CD8-positive, alpha-beta memory T cell (primary cell): ENCODE measurements around the gene AUTS2. TPM values are rescaled to one million over a fixed set of nuclear protein-coding genes. Genes with fewer than 3 reads are reported as not detected.
A peak's percentile ranks its signal among the peaks of the same experiment; 100 is the strongest.
"Not testable (repeated sequence)": the region's sequence is repeated elsewhere in the genome, so short reads cannot be mapped to it uniquely, and the experiment has no call there.

Experiments
- CTCF ChIA-PET: fragments of 350-600 bp; sonication (Branson Sonifier 250); formaldehyde crosslinking; loops from one replicate; lab custom pipeline; 2021; ENCODE audit warnings: antibody characterized with exemption; lab: Charles Lee
- POLR2A ChIA-PET: fragments of 350-600 bp; sonication (Branson Sonifier 250); formaldehyde crosslinking; loops from one replicate; lab custom pipeline; 2021; ENCODE audit warnings: antibody characterized with exemption; lab: Charles Lee
- DNase-seq, 5 donors: peaks; one replicate each; pipeline versions ENCODE4 v3.0.0 to v3.0.0-alpha.2; 2020 to 2022; ENCODE audit warnings: mixed read lengths in 1 of 5
- H3K27ac ChIP-seq: one replicate; pipeline ENCODE4 v1.7.0; 2013; ENCODE audit warnings: low read depth, mild to moderate bottlenecking, low read length, moderate library complexity
- H3K27me3 ChIP-seq: 2 replicates; pipeline ENCODE4 v1.7.0; 2013; ENCODE audit warnings: low read length, mild to moderate bottlenecking; ENCODE audit not compliant: insufficient read depth, poor library complexity, severe bottlenecking
- H3K36me3 ChIP-seq: 2 replicates; pipeline ENCODE4 v1.7.0; 2013; ENCODE audit warnings: mild to moderate bottlenecking, low read length, moderate library complexity; ENCODE audit not compliant: insufficient read depth
- H3K4me1 ChIP-seq: 2 replicates; pipeline ENCODE4 v1.7.0; 2013; ENCODE audit warnings: mild to moderate bottlenecking, low read length, moderate library complexity; ENCODE audit not compliant: insufficient read depth
- H3K4me3 ChIP-seq: 2 replicates; pipeline ENCODE4 v1.7.0; 2013; ENCODE audit warnings: mild to moderate bottlenecking, low read length
- H3K9me3 ChIP-seq: 2 replicates; pipeline ENCODE4 v1.7.0; 2013; ENCODE audit warnings: mild to moderate bottlenecking, low read length
- H3K27ac Mint-ChIP-seq, 8 donors: one replicate each; pipeline ENCODE4 v1.8.0; 2020 to 2021; ENCODE audit warnings: mixed read lengths in 8 of 8, mild to moderate bottlenecking in 6 of 8, inconsistent platforms in 3 of 8, moderate library complexity in 3 of 8
- H3K27me3 Mint-ChIP-seq, 2 donors: one replicate each; pipeline ENCODE4 v1.8.0; 2020 to 2021; ENCODE audit warnings: mixed read lengths in 2 of 2, mild to moderate bottlenecking in 1 of 2, moderate library complexity in 1 of 2
- H3K36me3 Mint-ChIP-seq, 3 donors: one replicate each; pipeline ENCODE4 v1.8.0; 2020 to 2021; ENCODE audit warnings: mixed read lengths in 3 of 3, inconsistent platforms in 1 of 3, mild to moderate bottlenecking in 1 of 3
- H3K4me1 Mint-ChIP-seq, 3 donors: one replicate each; pipeline ENCODE4 v1.8.0; 2020 to 2021; ENCODE audit warnings: mixed read lengths in 3 of 3, inconsistent platforms in 1 of 3, mild to moderate bottlenecking in 1 of 3
- H3K4me3 Mint-ChIP-seq, 7 donors: one replicate each; pipeline ENCODE4 v1.8.0; 2020 to 2021; ENCODE audit warnings: mixed read lengths in 7 of 7, mild to moderate bottlenecking in 6 of 7, moderate library complexity in 4 of 7, inconsistent platforms in 2 of 7
- H3K9me3 Mint-ChIP-seq, 5 donors: one replicate each; pipeline ENCODE4 v1.8.0; 2020 to 2022; ENCODE audit warnings: mixed read lengths in 5 of 5, mild to moderate bottlenecking in 3 of 5, moderate library complexity in 2 of 5, inconsistent platforms in 1 of 5
- polyA plus RNA-seq: library from polyadenylated mRNA; unstranded; fragments of 300-500 nt; fragmentation: Illumina TruSeq; gene quantifications from one replicate; pipeline ENCODE4 v1.2.3, GENCODE V29; 2021
- total RNA-seq, 2 experiments: library from RNA; stranded (reverse); gene quantifications; one replicate each; pipeline ENCODE4 v1.2.3, GENCODE V29; 2021

Gene AUTS2
- total and polyA plus RNA-seq, 3 experiments from 2014 or later, result 4.4 to 9.9 (median 5.3) TPM

DNA sequence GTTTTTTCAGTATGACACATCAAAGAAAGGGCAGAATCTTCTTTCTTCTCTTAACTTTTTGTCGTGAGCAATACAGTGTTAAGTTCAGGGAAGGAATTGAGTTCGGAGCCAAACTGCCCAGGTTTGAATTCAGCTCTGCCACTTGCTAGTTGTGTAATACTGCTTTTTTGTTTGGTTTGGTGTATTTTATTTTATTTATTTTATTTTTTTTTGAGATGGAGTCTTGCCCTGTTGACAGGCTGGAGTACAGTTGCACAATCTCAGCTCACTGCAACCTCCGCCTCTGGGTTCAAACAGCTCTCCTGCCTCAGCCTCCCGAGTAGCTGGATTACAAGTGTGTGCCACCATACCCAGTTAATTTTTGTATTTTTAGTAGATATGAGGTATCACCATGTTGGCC lies 993.9 kb downstream of the AUTS2 start:
- Mint-ChIP-seq H3K36me3 (peaks cover 0 to 2% (median 0%) of the 10 kb centered on the region in 3 donors), H3K4me1 (peaks cover 13 to 28% (median 21%) of the 10 kb centered on the region in 3 donors), H3K9me3 (no peaks in the 10 kb centered on the region), H3K27me3 (peaks cover 11 to 22% of the 10 kb centered on the region in 2 donors), H3K4me3 (no peak overlapping the region), H3K27ac (no peak overlapping the region)
- POLR2A ChIA-PET, result no interaction called here
- Histone ChIP-seq H3K4me1 (no peaks in the 10 kb centered on the region), H3K27me3 (no peaks in the 10 kb centered on the region), H3K36me3 (no peaks in the 10 kb centered on the region), H3K9me3 (no peaks in the 10 kb centered on the region), H3K4me3 (no peak overlapping the region), H3K27ac (no peak overlapping the region)
- CTCF ChIA-PET, result no interaction called here
- no peak for DNase-seq

GRCh38 chr7:70594170-70594569 lies 995.9 kb downstream of the AUTS2 start:
- Mint-ChIP-seq H3K9me3 (no peaks in the 10 kb centered on the region), H3K4me1 (peaks cover 4 to 20% (median 13%) of the 10 kb centered on the region in 3 donors), H3K27me3 (peaks cover 30 to 37% of the 10 kb centered on the region in 2 donors), H3K36me3 (peaks cover 0 to 2% (median 0%) of the 10 kb centered on the region in 3 donors), H3K4me3 (peak overlapping the region in 1 of 7 donors; percentile 78), H3K27ac (no peak overlapping the region)
- CTCF ChIA-PET, result no interaction called here
- H3K4me1 ChIP-seq, result no peaks in the 10 kb centered on the region
- H3K36me3 ChIP-seq, result no peaks in the 10 kb centered on the region
- no peaks in the 10 kb centered on the region for H3K27me3 ChIP-seq
- no peak for DNase-seq
- no peak overlapping the region for H3K4me3 ChIP-seq
- no peaks in the 10 kb centered on the region for H3K9me3 ChIP-seq
- H3K27ac ChIP-seq, result no peak overlapping the region
- POLR2A ChIA-PET, result no interaction called here

DNA sequence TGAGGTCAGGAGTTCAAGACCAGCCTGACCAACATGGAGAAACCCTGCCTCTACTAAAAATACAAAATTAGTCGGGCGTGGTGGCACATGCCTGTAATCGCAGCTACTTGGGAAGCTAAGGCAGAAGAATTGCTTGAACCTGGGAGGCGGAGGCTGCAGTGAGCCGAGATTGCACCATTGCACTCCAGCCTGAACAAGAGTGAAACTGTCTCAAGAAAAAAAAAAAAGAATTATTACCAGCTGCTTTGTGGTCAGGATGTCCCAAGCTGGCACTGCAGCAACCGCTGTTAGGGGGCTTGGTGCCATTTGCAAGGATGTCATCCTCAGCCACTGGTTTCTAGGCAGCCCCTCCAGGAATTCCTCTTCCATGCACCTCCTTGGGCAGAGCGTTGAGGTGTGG lies 996.6 kb downstream of the AUTS2 start:
- H3K4me1 Mint-ChIP-seq, result peaks cover 4 to 25% (median 13%) of the 10 kb centered on the region in 3 donors
- H3K4me3 ChIP-seq, H3K27me3 ChIP-seq, H3K27ac ChIP-seq, CTCF ChIA-PET, H3K36me3 Mint-ChIP-seq, POLR2A ChIA-PET, H3K9me3 Mint-ChIP-seq, DNase-seq, H3K36me3 ChIP-seq, H3K9me3 ChIP-seq, H3K27ac Mint-ChIP-seq, H3K4me1 ChIP-seq: not testable (repeated sequence)
- H3K4me3 Mint-ChIP-seq, result peak overlapping the region in 2 of 7 donors; percentile 12 to 78
- peaks cover 30 to 37% of the 10 kb centered on the region in 2 donors for H3K27me3 Mint-ChIP-seq

- H3K4me1 ChIP-seq, result no peaks in the 10 kb centered on the region
- Mint-ChIP-seq H3K4me3 (peak overlapping the region in 6 of 7 donors; percentile 25 to 69 (median 64)), H3K36me3 (peaks cover 0 to 4% (median 4%) of the 10 kb centered on the region in 3 donors), H3K9me3 (no peaks in the 10 kb centered on the region), H3K27me3 (peaks cover 30 to 37% of the 10 kb centered on the region in 2 donors), H3K4me1 (peaks cover 4 to 26% (median 13%) of the 10 kb centered on the region in 3 donors), H3K27ac (peak overlapping the region in 1 of 8 donors; percentile 57)
- no peak for DNase-seq
- ChIA-PET POLR2A (no interaction called here), CTCF (no interaction called here)
- no peaks in the 10 kb centered on the region for H3K9me3 ChIP-seq
- H3K36me3 ChIP-seq, result no peaks in the 10 kb centered on the region
- no peaks in the 10 kb centered on the region for H3K27me3 ChIP-seq
- no peak overlapping the region for H3K4me3 ChIP-seq
- no peak overlapping the region for H3K27ac ChIP-seq
Observed at GRCh38 chr7:70595370-70595754, 997.1 kb downstream of the AUTS2 start.

DNA sequence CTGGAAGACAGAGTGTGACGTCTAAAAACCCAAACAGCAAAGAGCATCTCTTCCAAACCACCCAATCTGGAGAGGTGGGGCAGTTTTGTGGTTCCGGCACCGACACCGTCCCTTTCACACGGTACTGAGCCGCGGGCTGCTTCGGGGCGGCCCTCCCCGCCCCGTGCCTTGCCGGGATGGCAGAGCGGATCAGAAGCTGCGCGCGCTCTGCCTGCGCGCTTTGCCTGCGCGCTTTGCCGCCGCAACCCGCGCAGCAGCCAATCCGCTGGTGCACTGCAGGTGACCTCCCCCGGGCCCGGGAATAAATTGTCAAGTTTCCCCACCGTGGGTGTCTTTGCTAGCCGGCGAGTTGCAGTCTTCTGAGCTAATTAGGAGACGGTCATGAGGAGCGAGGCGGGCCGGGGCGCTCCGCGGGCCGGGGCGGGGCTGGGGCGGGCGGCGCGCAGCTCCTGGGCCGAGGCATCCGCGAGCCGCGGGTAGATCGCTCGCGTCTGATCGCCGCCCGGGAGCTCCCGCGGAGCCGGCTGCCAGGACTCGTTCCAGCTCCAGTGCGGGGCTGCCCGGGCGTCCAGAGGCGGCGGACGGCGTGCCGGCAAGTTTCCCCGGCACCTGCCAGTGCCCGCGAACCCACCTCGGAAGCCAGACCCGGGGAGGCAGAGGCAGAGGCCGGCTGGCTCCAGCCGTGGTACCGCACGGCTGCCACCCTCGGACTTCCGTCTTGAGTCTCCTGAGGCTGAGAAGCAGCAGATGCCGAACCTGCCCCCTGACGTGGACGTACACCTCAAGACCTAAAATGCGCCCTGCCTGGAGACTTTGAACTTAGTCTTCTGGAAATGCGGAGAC lies 997.7 kb downstream of the AUTS2 start:
- Mint-ChIP-seq H3K4me3 (peak overlapping the region; percentile 25 to 78 (median 65)), H3K27me3 (peaks cover 30 to 41% of the 10 kb centered on the region in 2 donors), H3K9me3 (peaks cover 0 to 2% (median 0%) of the 10 kb centered on the region in 5 donors), H3K4me1 (peaks cover 6 to 30% (median 13%) of the 10 kb centered on the region in 3 donors), H3K27ac (peak overlapping the region in 2 of 8 donors; percentile 55 to 57), H3K36me3 (peaks cover 0 to 6% (median 5%) of the 10 kb centered on the region in 3 donors)
- Histone ChIP-seq H3K4me1 (no peaks in the 10 kb centered on the region), H3K9me3 (no peaks in the 10 kb centered on the region), H3K36me3 (no peaks in the 10 kb centered on the region), H3K4me3 (no peak overlapping the region), H3K27ac (no peak overlapping the region), H3K27me3 (no peaks in the 10 kb centered on the region)
- peak in 1 of 5 donors; percentile 21 for DNase-seq
- CTCF ChIA-PET, result no interaction called here
- POLR2A ChIA-PET, result no interaction called here

- ChIA-PET POLR2A (no interaction called here), CTCF (no interaction called here)
- Histone ChIP-seq H3K27me3 (no peaks in the 10 kb centered on the region), H3K9me3 (no peaks in the 10 kb centered on the region), H3K36me3 (no peaks in the 10 kb centered on the region), H3K27ac (no peak overlapping the region), H3K4me1 (no peaks in the 10 kb centered on the region), H3K4me3 (no peak overlapping the region)
- DNase-seq, result no peak
- peaks cover 0 to 9% (median 6%) of the 10 kb centered on the region in 3 donors for H3K36me3 Mint-ChIP-seq
- H3K27ac Mint-ChIP-seq, result no peak overlapping the region
- peaks cover 0 to 4% (median 1%) of the 10 kb centered on the region in 5 donors for H3K9me3 Mint-ChIP-seq
- H3K4me3 Mint-ChIP-seq, result peak overlapping the region in 6 of 7 donors; percentile 38 to 63 (median 50)
- H3K4me1 Mint-ChIP-seq, result peaks cover 7 to 33% (median 13%) of the 10 kb centered on the region in 3 donors
- H3K27me3 Mint-ChIP-seq, result peaks cover 36 to 44% of the 10 kb centered on the region in 2 donors
Observed at GRCh38 chr7:70596598-70596913, 998.3 kb downstream of the AUTS2 start.

DNA sequence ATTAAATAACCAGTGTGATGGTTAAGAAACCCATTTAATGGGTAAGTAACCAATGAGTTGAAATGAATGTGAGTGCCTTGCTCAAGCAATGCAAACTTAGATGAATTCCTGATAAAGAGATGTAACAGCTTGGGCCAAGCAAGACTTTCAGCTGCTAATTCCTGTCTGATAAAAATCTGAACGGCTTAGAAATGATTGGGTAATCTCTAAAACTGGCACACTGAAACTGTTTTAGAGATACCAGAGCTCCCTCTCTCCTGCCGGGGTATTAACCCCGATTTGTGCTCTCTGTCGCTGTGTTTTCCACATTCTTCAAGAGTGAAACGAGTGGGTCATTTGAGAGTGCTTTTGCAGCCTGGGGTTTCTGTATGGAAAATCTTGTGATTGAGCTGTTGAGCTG lies 998.8 kb downstream of the AUTS2 start:
- Histone ChIP-seq H3K4me3 (no peak overlapping the region), H3K36me3 (no peaks in the 10 kb centered on the region), H3K27me3 (no peaks in the 10 kb centered on the region), H3K4me1 (no peaks in the 10 kb centered on the region), H3K9me3 (no peaks in the 10 kb centered on the region), H3K27ac (no peak overlapping the region)
- CTCF ChIA-PET, result interaction anchor here (0.6 kb wide), 1 partner anchor 22 kb away, joined by 4 read pairs; no protein-coding TSS in a partner anchor
- H3K9me3 Mint-ChIP-seq, result peaks cover 0 to 4% (median 2%) of the 10 kb centered on the region in 5 donors
- H3K27ac Mint-ChIP-seq, result no peak overlapping the region
- peaks cover 0 to 9% (median 6%) of the 10 kb centered on the region in 3 donors for H3K36me3 Mint-ChIP-seq
- peak overlapping the region in 4 of 7 donors; percentile 38 to 63 (median 58) for H3K4me3 Mint-ChIP-seq
- peaks cover 37 to 45% of the 10 kb centered on the region in 2 donors for H3K27me3 Mint-ChIP-seq
- DNase-seq, result no peak
- peaks cover 7 to 36% (median 13%) of the 10 kb centered on the region in 3 donors for H3K4me1 Mint-ChIP-seq
- POLR2A ChIA-PET, result no interaction called here

GRCh38 chr7:70598976-70599375 lies 1000.7 kb downstream of the AUTS2 start:
- Histone ChIP-seq H3K27me3 (no peaks in the 10 kb centered on the region), H3K27ac (no peak overlapping the region), H3K4me3 (no peak overlapping the region), H3K4me1 (no peaks in the 10 kb centered on the region), H3K9me3 (no peaks in the 10 kb centered on the region), H3K36me3 (no peaks in the 10 kb centered on the region)
- peaks cover 39 to 42% of the 10 kb centered on the region in 2 donors for H3K27me3 Mint-ChIP-seq
- CTCF ChIA-PET, result no interaction called here
- no peak overlapping the region for H3K27ac Mint-ChIP-seq
- peaks cover 0 to 6% (median 2%) of the 10 kb centered on the region in 5 donors for H3K9me3 Mint-ChIP-seq
- no peak overlapping the region for H3K4me3 Mint-ChIP-seq
- no peak for DNase-seq
- H3K4me1 Mint-ChIP-seq, result peaks cover 7 to 36% (median 13%) of the 10 kb centered on the region in 3 donors
- H3K36me3 Mint-ChIP-seq, result peaks cover 0 to 9% (median 6%) of the 10 kb centered on the region in 3 donors
- POLR2A ChIA-PET, result no interaction called here
